HG02642 (cell line): ENCODE results near the gene BGLAP.

Experiments used
- ATAC-seq: cut with Tn5 transposase; IDR thresholded peaks from one replicate; pipeline ENCODE4 v1.9.1; 2021; ENCODE audit warnings: mild to moderate bottlenecking; ENCODE audit not compliant: unreplicated experiment, poor library complexity

BGLAP gene

GRCh38 chr1:156286061-156286460, 44.1 kb downstream of the BGLAP start:
- no peak for ATAC-seq

DNA sequence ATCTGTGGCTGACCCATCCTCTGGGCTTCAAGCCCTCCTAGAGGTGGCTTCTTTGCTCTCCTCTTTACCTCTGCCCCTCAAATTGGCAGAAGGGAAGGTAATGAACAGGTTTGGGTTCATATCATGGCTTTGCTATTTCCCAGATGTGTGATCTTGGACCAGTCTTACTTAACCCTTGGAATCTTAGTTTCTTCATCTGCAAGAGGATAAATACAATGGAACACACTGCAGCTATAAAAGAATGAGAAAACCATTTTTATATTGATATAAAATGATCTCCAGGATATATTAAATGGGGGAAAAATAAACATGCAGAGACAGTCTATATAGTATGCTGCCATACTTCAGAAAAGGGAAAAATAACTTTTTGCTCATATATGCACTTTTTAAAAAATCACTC, 47.9 kb downstream of the BGLAP start:
- ATAC-seq: no peak

DNA sequence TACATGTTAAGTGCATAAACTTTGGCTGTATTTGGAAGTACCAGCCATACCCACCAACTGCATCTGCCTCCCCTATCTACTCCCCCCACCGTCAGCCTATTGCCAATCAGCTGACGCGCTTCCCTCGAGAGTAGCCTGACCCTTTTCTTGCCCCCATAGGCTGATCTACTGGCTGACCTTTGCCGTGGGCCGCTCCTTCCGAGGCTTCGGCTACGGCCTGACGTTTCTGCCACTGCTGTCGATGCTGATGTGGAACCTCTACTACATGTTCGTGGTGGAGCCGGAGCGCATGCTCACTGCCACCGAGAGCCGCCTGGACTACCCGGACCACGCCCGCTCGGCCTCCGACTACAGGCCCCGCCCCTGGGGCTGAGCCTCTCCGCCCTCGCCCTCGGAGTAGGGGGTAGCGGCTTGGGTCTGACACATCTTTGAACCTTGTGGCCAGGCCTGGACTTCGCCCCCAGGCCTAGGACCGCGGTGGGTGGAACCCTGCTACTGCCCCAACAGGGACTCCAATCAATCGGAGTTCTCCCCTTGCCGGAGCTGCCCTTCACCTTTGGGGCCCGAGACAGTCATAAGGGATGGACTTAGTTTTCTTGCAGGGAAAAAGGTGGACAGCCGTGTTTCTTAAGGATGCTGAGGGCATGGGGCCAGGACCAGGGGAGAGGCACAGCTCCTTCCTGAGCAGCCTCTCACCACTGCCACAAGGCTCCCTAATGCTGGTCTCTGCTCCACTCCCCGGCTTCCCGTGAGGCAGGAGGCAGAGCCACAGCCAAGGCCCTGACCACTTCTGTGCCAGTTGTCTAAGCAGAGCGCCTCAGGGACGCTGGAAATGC, 49.5 kb downstream of the BGLAP start:
- ATAC-seq: peak; percentile 72
